HG03280 (cell line): ENCODE data around the gene PLPP2.

Source experiments
- ATAC-seq: cut with Tn5 transposase; IDR thresholded peaks from one replicate; pipeline ENCODE4 v1.9.1; 2021; ENCODE audit warnings: mild to moderate bottlenecking, moderate library complexity; ENCODE audit not compliant: unreplicated experiment

The PLPP2 gene

GRCh38 chr19:291006-291521, at the start of gene PLPP2:
Gene PLPP2 (minus strand): TSS chr19:291403. CDS start chr19:291336, 67 bp downstream.
- no peak for ATAC-seq

DNA sequence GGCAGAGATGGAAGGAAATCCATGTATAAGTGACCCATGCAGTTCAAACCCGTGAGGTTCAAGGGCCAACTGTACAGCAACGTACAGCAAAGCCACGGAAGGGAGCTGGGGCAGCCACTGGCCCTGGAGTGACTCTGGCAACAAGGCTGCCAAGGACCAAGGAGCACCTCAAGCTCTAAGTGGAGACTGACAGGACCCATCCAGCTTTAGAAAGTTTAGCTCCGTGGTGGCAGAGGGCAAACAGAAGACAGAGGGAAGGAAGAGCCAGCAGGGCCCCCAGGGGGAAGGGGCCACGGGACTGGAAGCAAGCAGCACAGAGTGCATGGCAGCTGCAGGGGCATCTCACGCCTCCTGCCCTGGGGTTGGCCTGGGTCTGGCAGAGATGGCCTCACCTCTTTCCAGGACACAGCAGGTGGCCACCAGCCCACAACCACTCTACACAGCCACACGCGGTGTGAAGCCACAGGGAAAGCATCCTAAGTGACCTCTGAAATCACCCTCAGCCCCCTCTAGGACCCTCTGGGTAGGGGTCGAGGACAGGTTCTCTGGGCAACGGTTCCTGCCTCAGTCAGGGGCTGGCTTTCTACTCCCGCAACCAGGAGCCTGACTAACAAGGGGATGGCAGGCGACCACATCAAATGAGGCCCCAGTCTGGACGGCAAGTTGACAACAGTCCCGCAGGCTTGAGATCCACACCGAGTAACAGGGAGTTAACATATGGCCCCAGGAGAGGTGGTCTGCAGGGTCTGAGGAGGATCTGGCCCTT, 49.6 kb upstream of the PLPP2 start:
- ATAC-seq: no peak

- no peak for ATAC-seq
Measured at GRCh38 chr19:339262-339887, 48.2 kb upstream of the PLPP2 start.

DNA sequence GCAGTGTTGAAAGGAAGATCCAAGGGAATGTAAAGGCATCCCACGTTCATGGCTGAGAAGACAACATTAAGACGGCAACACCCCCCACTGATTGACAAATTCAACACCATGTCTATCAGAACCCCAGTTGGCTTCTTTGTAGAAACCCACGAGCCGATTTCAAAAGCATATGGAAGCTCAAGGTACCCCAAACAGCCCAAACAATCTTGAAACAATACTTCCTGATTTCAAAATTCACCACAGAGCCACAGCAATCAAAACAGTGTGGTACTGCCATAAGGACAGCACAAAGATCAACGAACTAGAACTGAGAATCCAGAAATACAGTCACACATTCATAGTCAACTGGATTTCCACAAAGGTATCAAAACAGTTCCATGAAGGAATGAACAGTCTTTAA, 47.2 kb upstream of the PLPP2 start:
- ATAC-seq: no peak

- ATAC-seq: no peak
Measured at GRCh38 chr19:336067-336614, 44.9 kb upstream of the PLPP2 start.

- ATAC-seq: no peak
Measured at GRCh38 chr19:335486-336066, 44.4 kb upstream of the PLPP2 start.

DNA sequence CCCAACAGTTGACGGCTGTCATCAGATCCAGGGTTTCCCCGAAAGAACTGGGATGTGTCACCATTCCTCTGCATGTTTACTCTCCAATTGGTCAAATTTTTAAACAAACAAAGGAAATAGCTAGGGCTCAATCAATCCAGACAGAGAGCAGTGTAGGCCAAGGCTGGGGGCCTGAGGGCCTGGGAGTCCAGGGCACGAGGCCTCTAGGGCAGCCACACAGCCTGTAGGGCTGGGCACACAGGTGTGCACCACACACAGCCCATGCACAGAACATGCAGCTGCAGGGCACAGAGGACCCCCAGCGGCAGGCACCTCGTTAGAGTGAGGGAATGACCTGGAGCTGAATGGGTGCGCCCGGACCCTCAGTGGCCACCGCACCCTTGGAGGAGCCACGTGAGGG, 43.9 kb upstream of the PLPP2 start:
- no peak for ATAC-seq

GRCh38 chr19:334296-335071, 43.3 kb upstream of the PLPP2 start:
- ATAC-seq: no peak

- ATAC-seq: no peak
Measured at GRCh38 chr19:330503-330902, 39.3 kb upstream of the PLPP2 start.

DNA sequence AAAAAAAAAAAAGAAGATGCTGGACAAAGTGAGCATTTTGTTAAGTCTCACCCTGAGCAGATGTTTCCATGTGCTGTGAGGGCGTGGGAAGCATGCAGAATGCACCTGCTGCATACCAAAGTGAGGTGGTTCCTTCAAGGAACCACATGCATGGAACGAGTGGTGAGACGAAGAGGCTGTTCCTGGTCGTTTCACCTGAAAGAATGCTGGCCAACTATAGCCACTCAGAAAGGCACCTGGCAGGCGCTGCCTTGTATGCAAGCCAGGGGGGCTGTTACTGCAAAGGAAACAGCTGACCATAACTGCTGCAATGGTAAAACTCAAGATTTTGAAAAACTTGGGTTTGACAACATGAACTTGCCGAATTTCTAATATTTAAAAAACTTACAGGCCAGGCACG, 38.7 kb upstream of the PLPP2 start:
- ATAC-seq: no peak

DNA sequence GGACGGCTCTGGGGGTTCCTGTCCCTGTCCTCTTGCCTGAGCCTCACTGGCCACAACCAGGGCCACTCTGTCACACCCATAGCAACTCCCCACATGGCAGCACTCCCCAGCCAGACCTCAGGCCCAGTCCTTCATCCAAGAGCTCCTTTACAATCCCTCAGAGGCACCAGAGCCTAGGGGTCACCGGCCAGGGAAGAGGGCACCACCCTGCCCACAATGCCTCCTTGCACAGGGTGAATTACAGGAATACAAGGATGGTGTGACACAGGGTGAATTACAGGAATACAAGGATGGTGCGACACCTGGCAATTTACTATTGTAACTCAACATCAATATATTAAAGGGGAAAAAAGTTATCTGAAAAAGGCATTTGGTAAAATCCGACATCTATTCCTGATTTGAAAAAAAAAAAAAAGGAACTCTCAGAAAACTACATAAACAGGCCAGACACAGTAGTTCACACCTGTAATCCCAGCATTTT, 36.9 kb upstream of the PLPP2 start:
- no peak for ATAC-seq

DNA sequence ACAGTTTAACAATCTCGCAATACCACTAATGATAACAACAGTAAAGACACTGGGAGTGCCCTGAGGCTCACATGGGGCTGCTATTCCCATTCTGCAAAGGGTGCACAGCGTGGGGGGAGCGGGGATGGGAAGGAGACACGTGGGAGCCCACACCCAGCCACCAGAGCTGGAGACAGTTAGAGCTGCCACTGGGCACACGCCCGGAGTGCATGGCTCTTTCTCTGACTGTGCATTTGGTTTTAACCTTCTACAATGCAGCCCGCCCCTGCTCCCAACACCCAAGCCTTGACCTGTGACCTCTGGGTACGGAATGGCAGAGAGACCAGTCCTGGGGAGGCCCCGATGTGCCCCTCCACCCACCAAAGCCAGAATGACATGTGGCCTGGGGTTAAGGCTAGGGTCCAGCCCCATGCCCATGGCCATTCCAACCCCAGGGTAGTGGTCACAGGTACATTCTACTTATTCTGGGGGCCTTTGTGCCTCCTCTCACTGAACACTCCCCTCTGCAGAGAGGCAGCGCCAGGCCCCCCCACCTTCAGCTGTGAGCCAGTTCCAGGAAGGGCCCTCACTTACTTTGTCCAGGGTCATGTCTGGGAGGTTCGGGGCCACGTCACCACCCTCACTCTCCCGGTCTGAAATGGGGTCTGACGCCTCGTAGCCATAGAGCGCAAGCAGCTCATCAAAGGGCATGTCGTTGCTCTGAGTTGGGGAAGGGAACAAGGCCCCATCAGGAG, 36.3 kb upstream of the PLPP2 start:
- no peak for ATAC-seq

- ATAC-seq: no peak
Measured at GRCh38 chr19:326871-327270, 35.7 kb upstream of the PLPP2 start.

GRCh38 chr19:325937-326565, 34.8 kb upstream of the PLPP2 start:
- no peak for ATAC-seq

DNA sequence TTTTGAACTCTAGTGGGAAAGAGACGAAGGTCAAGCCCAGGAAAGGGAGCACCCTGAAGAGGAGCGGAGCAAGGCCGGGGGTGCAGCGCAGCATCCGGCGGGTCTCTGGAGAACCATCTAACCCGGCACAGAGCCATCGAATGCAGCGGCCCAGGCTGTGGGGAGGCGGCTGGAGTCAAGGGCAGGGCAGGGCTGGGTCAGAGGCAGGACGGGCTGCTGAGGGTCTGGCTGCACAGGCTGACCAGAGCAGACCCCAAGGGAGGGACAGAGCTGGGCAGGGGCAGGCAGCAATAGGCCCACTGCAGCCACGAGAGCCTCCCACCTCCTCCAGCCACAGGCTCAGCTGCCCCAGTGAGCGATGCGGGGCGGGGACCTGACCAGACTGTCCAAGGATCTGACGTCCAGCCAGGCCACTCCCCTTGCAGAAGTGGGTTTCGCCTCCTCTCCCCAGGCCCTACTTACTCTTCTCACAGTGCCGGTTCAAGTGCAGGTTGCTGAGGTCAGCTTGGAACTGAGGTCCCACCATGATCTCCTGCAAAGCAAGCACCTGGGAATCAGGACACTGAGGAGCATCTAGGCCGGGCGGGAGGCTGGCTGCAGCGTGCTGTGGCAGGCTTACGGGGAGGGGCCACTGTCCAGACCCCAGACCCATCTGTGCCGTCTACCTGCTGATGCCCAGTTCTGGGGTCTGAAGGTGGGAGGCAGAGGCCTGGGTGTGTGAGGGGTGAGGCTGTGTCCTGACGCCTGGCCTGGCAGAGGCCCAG, 34.2 kb upstream of the PLPP2 start:
- no peak for ATAC-seq

GRCh38 chr19:324716-325115, 33.5 kb upstream of the PLPP2 start:
- no peak for ATAC-seq

DNA sequence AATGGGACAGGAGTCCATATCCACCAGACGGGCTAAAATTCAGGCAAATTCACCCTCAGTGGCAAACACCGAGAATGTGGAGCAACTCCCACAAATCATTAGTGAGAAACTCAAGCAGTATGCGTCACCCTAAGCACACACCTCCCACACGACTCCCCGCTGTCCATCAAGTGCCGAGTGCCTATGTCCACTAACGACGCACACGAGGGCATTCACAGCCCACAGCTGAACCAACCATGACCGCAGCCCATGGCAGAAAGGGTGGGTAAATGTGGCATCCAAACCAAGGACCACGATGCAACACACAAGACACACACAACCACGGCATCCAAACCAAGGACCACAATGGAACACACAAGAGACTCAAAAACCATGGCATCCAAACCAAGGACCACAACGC, 31.4 kb upstream of the PLPP2 start:
- ATAC-seq: no peak

DNA sequence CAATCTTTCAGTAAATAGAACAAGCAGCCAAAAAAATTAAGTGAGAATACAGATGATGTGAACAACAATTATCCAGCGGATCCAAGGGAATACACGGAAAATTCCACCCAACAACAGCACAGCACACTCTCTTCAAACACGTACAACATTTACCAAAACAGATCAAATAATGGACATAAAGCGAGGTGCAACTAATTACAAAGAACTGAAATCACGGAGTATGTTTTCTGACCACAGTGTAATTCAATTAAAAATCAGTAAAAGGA, 27.2 kb upstream of the PLPP2 start:
- ATAC-seq: no peak
